GM19463 (cell line): ENCODE measurements around the gene PLEKHG4B.

Experiments used
- ATAC-seq: cut with Tn5 transposase; IDR thresholded peaks from one replicate; pipeline ENCODE4 v1.9.1; 2021; ENCODE audit warnings: mild to moderate bottlenecking, moderate library complexity; ENCODE audit not compliant: unreplicated experiment

PLEKHG4B gene

GRCh38 chr5:128446-128845 is 36.5 kb downstream of the PLEKHG4B start:
- no peak for ATAC-seq

- ATAC-seq: no peak
These were observed 37.2 kb downstream of the PLEKHG4B start for GRCh38 chr5:129148-129547.

- no peak for ATAC-seq
These were observed 37.9 kb downstream of the PLEKHG4B start for GRCh38 chr5:129820-130219.

GRCh38 chr5:130601-131131 is 38.7 kb downstream of the PLEKHG4B start:
- no peak for ATAC-seq

GRCh38 chr5:136901-137300 is 44.9 kb downstream of the PLEKHG4B start:
- ATAC-seq: no peak

GRCh38 chr5:137741-138140 is 45.8 kb downstream of the PLEKHG4B start:
- no peak for ATAC-seq

GRCh38 chr5:138936-139335 is 47.0 kb downstream of the PLEKHG4B start:
- ATAC-seq: no peak

GRCh38 chr5:139579-140442 is 47.8 kb downstream of the PLEKHG4B start:
- no peak for ATAC-seq

- no peak for ATAC-seq
These were observed 48.5 kb downstream of the PLEKHG4B start for GRCh38 chr5:140443-140829.

- no peak for ATAC-seq
These were observed 49.2 kb downstream of the PLEKHG4B start for GRCh38 chr5:141211-141610.

GRCh38 chr5:141761-142160 is 49.8 kb downstream of the PLEKHG4B start:
- ATAC-seq: no peak

GRCh38 chr5:142246-142810 is 50.4 kb downstream of the PLEKHG4B start:
- ATAC-seq: no peak

GRCh38 chr5:143041-143440 is 51.1 kb downstream of the PLEKHG4B start:
- ATAC-seq: no peak

GRCh38 chr5:144941-145340 is 53.0 kb downstream of the PLEKHG4B start:
- ATAC-seq: no peak

GRCh38 chr5:145585-146323 is 53.8 kb downstream of the PLEKHG4B start:
- ATAC-seq: no peak

- ATAC-seq: no peak
These were observed 55.8 kb downstream of the PLEKHG4B start for GRCh38 chr5:147751-148150.

- no peak for ATAC-seq
These were observed 57.9 kb downstream of the PLEKHG4B start for GRCh38 chr5:149745-150485.

- ATAC-seq: no peak
These were observed 58.8 kb downstream of the PLEKHG4B start for GRCh38 chr5:150746-151145.

- ATAC-seq: no peak
These were observed 60.1 kb downstream of the PLEKHG4B start for GRCh38 chr5:152077-152476.

- no peak for ATAC-seq
These were observed 61.3 kb downstream of the PLEKHG4B start for GRCh38 chr5:153256-153655.

GRCh38 chr5:154236-154635 is 62.3 kb downstream of the PLEKHG4B start:
- ATAC-seq: no peak
